Measurements from ENCODE around the gene EIF3CL.
"Not testable (repeated sequence)": the region's sequence is repeated elsewhere in the genome, so short reads cannot be mapped to it uniquely, and the experiment has no call there.

DNA sequence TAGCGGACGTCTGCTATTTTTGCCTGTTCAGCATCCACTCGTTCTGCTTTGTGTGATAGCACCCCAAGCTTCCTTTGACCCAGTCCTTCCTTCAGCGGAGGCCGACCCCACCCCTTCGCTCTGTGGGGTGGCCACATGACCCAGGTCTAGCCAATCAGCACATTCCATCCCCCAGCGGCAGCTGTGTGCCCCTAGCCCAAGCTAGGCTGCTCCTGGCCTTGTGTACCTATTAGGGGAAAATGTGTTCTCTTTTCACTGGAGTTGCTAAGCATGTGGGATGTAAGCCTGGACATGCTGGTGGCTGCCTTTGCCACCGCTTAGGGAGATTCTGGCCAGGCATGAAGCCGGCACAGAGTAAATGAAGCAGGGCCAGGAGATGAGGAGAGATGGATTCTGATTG is 73.4 kb downstream of the EIF3CL start:
- TF ChIP-seq, protein P1, sequence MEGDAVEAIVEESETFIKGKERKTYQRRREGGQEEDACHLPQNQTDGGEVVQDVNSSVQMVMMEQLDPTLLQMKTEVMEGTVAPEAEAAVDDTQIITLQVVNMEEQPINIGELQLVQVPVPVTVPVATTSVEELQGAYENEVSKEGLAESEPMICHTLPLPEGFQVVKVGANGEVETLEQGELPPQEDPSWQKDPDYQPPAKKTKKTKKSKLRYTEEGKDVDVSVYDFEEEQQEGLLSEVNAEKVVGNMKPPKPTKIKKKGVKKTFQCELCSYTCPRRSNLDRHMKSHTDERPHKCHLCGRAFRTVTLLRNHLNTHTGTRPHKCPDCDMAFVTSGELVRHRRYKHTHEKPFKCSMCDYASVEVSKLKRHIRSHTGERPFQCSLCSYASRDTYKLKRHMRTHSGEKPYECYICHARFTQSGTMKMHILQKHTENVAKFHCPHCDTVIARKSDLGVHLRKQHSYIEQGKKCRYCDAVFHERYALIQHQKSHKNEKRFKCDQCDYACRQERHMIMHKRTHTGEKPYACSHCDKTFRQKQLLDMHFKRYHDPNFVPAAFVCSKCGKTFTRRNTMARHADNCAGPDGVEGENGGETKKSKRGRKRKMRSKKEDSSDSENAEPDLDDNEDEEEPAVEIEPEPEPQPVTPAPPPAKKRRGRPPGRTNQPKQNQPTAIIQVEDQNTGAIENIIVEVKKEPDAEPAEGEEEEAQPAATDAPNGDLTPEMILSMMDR (IDR thresholded peaks at IDR 0.05), result not testable (repeated sequence)
- not testable (repeated sequence) for TF ChIP-seq POLR2A (IDR thresholded peaks at IDR 0.05)
